Muscle of leg (tissue), 11 donors: Measurements from ENCODE around the gene MTCL1. TPM values are rescaled to one million over a fixed set of nuclear protein-coding genes. Genes with fewer than 3 reads are reported as not detected.
A peak's percentile ranks its signal among the peaks of the same experiment; 100 is the strongest.

Experiments
- DNase-seq: peaks from one replicate; pipeline ENCODE4 v3.0.0; 2013
- H3K27ac ChIP-seq: one replicate; pipeline ENCODE4 v1.5.1; 2013; ENCODE audit warnings: mild to moderate bottlenecking, low read length, control low read depth
- H3K27me3 ChIP-seq: one replicate; pipeline ENCODE4 v1.6.1; 2013; ENCODE audit warnings: low read length; ENCODE audit not compliant: control insufficient read depth, insufficient read depth
- H3K36me3 ChIP-seq: one replicate; pipeline ENCODE4 v1.6.1; 2013; ENCODE audit warnings: low read length; ENCODE audit not compliant: control insufficient read depth, insufficient read depth
- H3K4me1 ChIP-seq: one replicate; pipeline ENCODE4 v1.6.1; 2013; ENCODE audit warnings: low read length; ENCODE audit not compliant: control insufficient read depth, insufficient read depth
- H3K4me3 ChIP-seq: one replicate; pipeline ENCODE4 v1.5.1; 2013; ENCODE audit warnings: low read length, control low read depth
- H3K9me3 ChIP-seq: replicated peaks from 2 replicates; pipeline ENCODE4 v1.6.1; 2013; ENCODE audit warnings: low read depth, low read length; ENCODE audit not compliant: control insufficient read depth
- WGBS: methylation state at CpG from one replicate; pipeline ENCODE4 v1.1.5; 2013; ENCODE audit warnings: missing lambda C conversion rate; ENCODE audit not compliant: insufficient coverage; 5-methylcytosine and 5-hydroxymethylcytosine counted together
- polyA plus RNA-seq, 8 donors: library from polyadenylated mRNA; unstranded; fragments of 120-200 nt; gene quantifications; one replicate each; pipeline versions ENCODE4 v1.2.1 to v1.2.3, GENCODE V29; 2013; ENCODE audit warnings: inconsistent platforms in 1 of 8, low replicate concordance in 1 of 8; ENCODE audit not compliant: insufficient read length in 8 of 8, insufficient read depth in 1 of 8
- total RNA-seq: library from RNA; stranded (reverse); fragments of 120-200 nt; gene quantifications from one replicate; pipeline ENCODE4 v1.2.4, GENCODE V29; 2013

Gene MTCL1
- total and polyA plus RNA-seq, 9 donors = 14.9 to 45.4 (median 22.8) TPM

GRCh38 chr18:8722946-8723820 lies 17.8 kb downstream of the MTCL1 start:
- H3K27me3 ChIP-seq = no peaks in the 10 kb centered on the region
- DNase-seq = no peak
- no peak overlapping the region for H3K4me3 ChIP-seq

GRCh38 chr18:8724452-8724851 lies 19.1 kb downstream of the MTCL1 start:
- Histone ChIP-seq H3K27me3 (no peaks in the 10 kb centered on the region), H3K27ac (no peak overlapping the region), H3K36me3 (peaks cover 20% of the 10 kb centered on the region), H3K4me1 (no peaks in the 10 kb centered on the region), H3K4me3 (no peak overlapping the region), H3K9me3 (no peaks in the 10 kb centered on the region)
- no peak for DNase-seq
- WGBS = 59% methylated on average over 4 of the region's 6 CpGs

More at GRCh38 chr18:8722946-8723820, 17.8 kb downstream of the MTCL1 start:
- H3K4me1 ChIP-seq = no peaks in the 10 kb centered on the region
- 90% methylated on average over 6 of the region's 13 CpGs for WGBS
- H3K9me3 ChIP-seq = no peaks in the 10 kb centered on the region
- H3K36me3 ChIP-seq = peaks cover 20% of the 10 kb centered on the region
- H3K27ac ChIP-seq = no peak overlapping the region

GRCh38 chr18:8726281-8726680 lies 20.9 kb downstream of the MTCL1 start:
- Histone ChIP-seq H3K4me3 (no peak overlapping the region), H3K36me3 (peaks cover 8% of the 10 kb centered on the region)
- WGBS = no CpG with 5 or more reads among the region's 17 CpGs

GRCh38 chr18:8726963-8727705 lies 21.8 kb downstream of the MTCL1 start:
- H3K36me3 ChIP-seq = no peaks in the 10 kb centered on the region
- WGBS = no CpG with 5 or more reads among the region's 4 CpGs
- no peaks in the 10 kb centered on the region for H3K27me3 ChIP-seq

More at GRCh38 chr18:8726281-8726680, 20.9 kb downstream of the MTCL1 start:
- Histone ChIP-seq H3K27ac (no peak overlapping the region), H3K4me1 (no peaks in the 10 kb centered on the region), H3K9me3 (no peaks in the 10 kb centered on the region), H3K27me3 (no peaks in the 10 kb centered on the region)
- no peak for DNase-seq

GRCh38 chr18:8730080-8730827 lies 24.9 kb downstream of the MTCL1 start:
- Histone ChIP-seq H3K9me3 (no peaks in the 10 kb centered on the region), H3K4me3 (no peak overlapping the region), H3K27me3 (no peaks in the 10 kb centered on the region), H3K27ac (no peak overlapping the region), H3K36me3 (no peaks in the 10 kb centered on the region), H3K4me1 (no peaks in the 10 kb centered on the region)
- peak; percentile 61 for DNase-seq
- WGBS = 30% methylated on average over 12 of the region's 16 CpGs

More at GRCh38 chr18:8726963-8727705, 21.8 kb downstream of the MTCL1 start:
- H3K9me3 ChIP-seq = no peaks in the 10 kb centered on the region
- H3K4me1 ChIP-seq = no peaks in the 10 kb centered on the region
- H3K27ac ChIP-seq = no peak overlapping the region
- no peak overlapping the region for H3K4me3 ChIP-seq
- no peak for DNase-seq

GRCh38 chr18:8732442-8733360 lies 27.3 kb downstream of the MTCL1 start:
- Histone ChIP-seq H3K27ac (no peak overlapping the region), H3K36me3 (no peaks in the 10 kb centered on the region), H3K4me3 (no peak overlapping the region), H3K27me3 (no peaks in the 10 kb centered on the region), H3K4me1 (no peaks in the 10 kb centered on the region), H3K9me3 (no peaks in the 10 kb centered on the region)
- no peak for DNase-seq
- WGBS = 91% methylated on average over 12 of the region's 22 CpGs

GRCh38 chr18:8734496-8734895 lies 29.1 kb downstream of the MTCL1 start:
- 100% methylated on average over 2 of the region's 5 CpGs for WGBS
- H3K36me3 ChIP-seq = no peaks in the 10 kb centered on the region

GRCh38 chr18:8735274-8735673 lies 29.9 kb downstream of the MTCL1 start:
- H3K36me3 ChIP-seq = no peaks in the 10 kb centered on the region
- H3K27ac ChIP-seq = no peak overlapping the region
- 0% methylated on average over 1 of the region's 2 CpGs for WGBS
- H3K4me3 ChIP-seq = no peak overlapping the region
- no peaks in the 10 kb centered on the region for H3K9me3 ChIP-seq
- no peaks in the 10 kb centered on the region for H3K4me1 ChIP-seq
- H3K27me3 ChIP-seq = no peaks in the 10 kb centered on the region
- DNase-seq = no peak

More at GRCh38 chr18:8734496-8734895, 29.1 kb downstream of the MTCL1 start:
- Histone ChIP-seq H3K9me3 (no peaks in the 10 kb centered on the region), H3K27me3 (no peaks in the 10 kb centered on the region), H3K27ac (no peak overlapping the region), H3K4me3 (no peak overlapping the region), H3K4me1 (no peaks in the 10 kb centered on the region)
- no peak for DNase-seq

- peaks cover 2% of the 10 kb centered on the region for H3K36me3 ChIP-seq
- H3K4me3 ChIP-seq = no peak overlapping the region
- H3K4me1 ChIP-seq = peaks cover 4% of the 10 kb centered on the region
- no peaks in the 10 kb centered on the region for H3K9me3 ChIP-seq
- whole genome bisulfite sequencing = no CpG with 5 or more reads among the region's 1 CpG
- H3K27ac ChIP-seq = no peak overlapping the region
- no peaks in the 10 kb centered on the region for H3K27me3 ChIP-seq
- no peak for DNase-seq
Measured at GRCh38 chr18:8741117-8741516, 35.8 kb downstream of the MTCL1 start.
